ENCODE results near the gene ATPAF2.

Gene ATPAF2

GRCh38 chr17:17985153-17985552 lies 53.8 kb downstream of the ATPAF2 start:
- DNase-seq: no peak

GRCh38 chr17:17983776-17984175 lies 55.2 kb downstream of the ATPAF2 start:
- DNase-seq: no peak

GRCh38 chr17:17983376-17983775 lies 55.6 kb downstream of the ATPAF2 start:
- no peak for DNase-seq

- DNase-seq: no peak
Measured at GRCh38 chr17:17982801-17983200, 56.2 kb downstream of the ATPAF2 start.

- no peak for DNase-seq
Measured at GRCh38 chr17:17981330-17981729, 57.6 kb downstream of the ATPAF2 start.

GRCh38 chr17:17979778-17980177 lies 59.2 kb downstream of the ATPAF2 start:
- DNase-seq: no peak

GRCh38 chr17:17978481-17979424 lies 60.2 kb downstream of the ATPAF2 start:
- no peak for DNase-seq

- DNase-seq: no peak
Measured at GRCh38 chr17:17976931-17977570, 61.9 kb downstream of the ATPAF2 start.

- DNase-seq: no peak
Measured at GRCh38 chr17:17975436-17975835, 63.5 kb downstream of the ATPAF2 start.

- no peak for DNase-seq
Measured at GRCh38 chr17:17972952-17973254, 66.1 kb downstream of the ATPAF2 start.

GRCh38 chr17:17972126-17972951 lies 66.6 kb downstream of the ATPAF2 start, which contains the start of the genes DRC3 and TOM1L2:
TSS of gene DRC3 (plus strand) at chr17:17972862. CDS start at chr17:17977599, 4,737 bp downstream.
TSS of gene TOM1L2 (minus strand) at chr17:17972400. CDS start at chr17:17972313, 87 bp downstream.
- peak; percentile 100 for DNase-seq

- DNase-seq: peak; percentile 26
Measured at GRCh38 chr17:17971431-17972125, 67.4 kb downstream of the ATPAF2 start.

- no peak for DNase-seq
Measured at GRCh38 chr17:17970699-17971430, 68.1 kb downstream of the ATPAF2 start.

Measured in midbrain (tissue), 1 donor.